ENCODE results near the gene TSPYL6. TPM values are rescaled to one million over a fixed set of nuclear protein-coding genes. Genes with fewer than 3 reads are reported as not detected.

Gene TSPYL6
- total RNA-seq, 4 donors from 2014 or later = not detected

DNA sequence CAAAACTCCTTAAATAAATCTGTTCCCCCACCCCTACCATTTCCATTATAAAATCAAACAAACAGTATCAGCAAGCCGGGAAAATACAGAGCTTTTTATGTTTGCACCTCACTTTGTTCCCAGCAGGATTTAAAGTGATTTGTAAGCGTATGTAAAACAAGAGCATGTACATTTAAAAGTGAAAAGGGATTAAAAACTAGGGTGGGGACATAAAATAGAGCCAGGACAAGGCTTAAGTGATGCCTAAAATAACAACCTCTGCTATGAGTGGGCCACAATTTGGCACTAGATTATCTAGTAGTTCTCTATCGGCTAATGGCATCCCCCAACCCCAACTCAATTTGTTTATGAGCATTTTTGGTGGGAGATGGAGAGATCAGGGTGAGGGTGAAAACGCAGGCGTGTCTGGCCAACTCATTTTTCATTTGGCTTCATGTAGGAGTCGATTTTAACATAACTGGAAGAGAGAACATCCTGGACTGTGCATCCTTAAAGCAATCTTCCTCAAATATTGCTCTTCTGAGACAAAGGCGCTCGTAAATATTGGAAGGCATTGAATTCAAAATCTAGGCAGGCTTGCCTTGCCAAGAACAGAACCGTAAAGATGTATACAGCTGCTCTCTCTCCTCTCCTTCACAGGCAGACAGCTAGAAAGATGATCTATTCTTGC, 34.5 kb upstream of the TSPYL6 start:
- no peak for DNase-seq (ENCODE audit: low spot score in 2 of 2)
- Histone ChIP-seq H3K27ac (no peak overlapping the region), H3K36me3 (no peaks in the 10 kb centered on the region), H3K4me1 (peaks cover 10% of the 10 kb centered on the region), H3K9me3 (no peaks in the 10 kb centered on the region), H3K27me3 (no peaks in the 10 kb centered on the region), H3K4me3 (no peak overlapping the region)
- 81% methylated on average over 9 of the region's 9 CpGs for WGBS
- TF ChIP-seq, protein P1, sequence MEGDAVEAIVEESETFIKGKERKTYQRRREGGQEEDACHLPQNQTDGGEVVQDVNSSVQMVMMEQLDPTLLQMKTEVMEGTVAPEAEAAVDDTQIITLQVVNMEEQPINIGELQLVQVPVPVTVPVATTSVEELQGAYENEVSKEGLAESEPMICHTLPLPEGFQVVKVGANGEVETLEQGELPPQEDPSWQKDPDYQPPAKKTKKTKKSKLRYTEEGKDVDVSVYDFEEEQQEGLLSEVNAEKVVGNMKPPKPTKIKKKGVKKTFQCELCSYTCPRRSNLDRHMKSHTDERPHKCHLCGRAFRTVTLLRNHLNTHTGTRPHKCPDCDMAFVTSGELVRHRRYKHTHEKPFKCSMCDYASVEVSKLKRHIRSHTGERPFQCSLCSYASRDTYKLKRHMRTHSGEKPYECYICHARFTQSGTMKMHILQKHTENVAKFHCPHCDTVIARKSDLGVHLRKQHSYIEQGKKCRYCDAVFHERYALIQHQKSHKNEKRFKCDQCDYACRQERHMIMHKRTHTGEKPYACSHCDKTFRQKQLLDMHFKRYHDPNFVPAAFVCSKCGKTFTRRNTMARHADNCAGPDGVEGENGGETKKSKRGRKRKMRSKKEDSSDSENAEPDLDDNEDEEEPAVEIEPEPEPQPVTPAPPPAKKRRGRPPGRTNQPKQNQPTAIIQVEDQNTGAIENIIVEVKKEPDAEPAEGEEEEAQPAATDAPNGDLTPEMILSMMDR (IDR thresholded peaks at IDR 0.05) = no peak
- TF ChIP-seq POLR2A (IDR thresholded peaks at IDR 0.05) = no peak
- no peak for TF ChIP-seq POLR2AphosphoS5 (IDR thresholded peaks at IDR 0.05)
- TF ChIP-seq EP300 (IDR thresholded peaks at IDR 0.05) = no peak

DNA sequence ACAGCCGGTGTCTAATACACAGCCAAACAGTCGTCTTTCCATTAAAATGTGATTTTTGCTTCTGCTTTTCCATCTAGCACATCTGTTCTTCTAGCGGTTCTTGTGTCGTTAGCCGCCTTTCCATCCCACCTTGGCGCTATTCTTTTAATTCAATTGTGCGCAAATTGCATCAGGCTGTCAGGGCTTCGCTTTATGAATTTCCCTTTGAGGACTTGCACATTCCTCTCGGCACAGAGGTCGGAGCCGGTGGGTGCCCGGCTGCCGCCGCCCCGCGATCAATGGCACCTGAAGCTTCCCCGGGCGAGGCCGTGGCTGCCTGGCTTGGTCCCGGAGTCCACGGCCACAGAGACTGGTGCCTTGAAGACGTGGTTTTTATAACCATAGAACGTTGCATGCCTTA, 33.9 kb upstream of the TSPYL6 start:
- no peak for DNase-seq (ENCODE audit: low spot score in 2 of 2)

DNA sequence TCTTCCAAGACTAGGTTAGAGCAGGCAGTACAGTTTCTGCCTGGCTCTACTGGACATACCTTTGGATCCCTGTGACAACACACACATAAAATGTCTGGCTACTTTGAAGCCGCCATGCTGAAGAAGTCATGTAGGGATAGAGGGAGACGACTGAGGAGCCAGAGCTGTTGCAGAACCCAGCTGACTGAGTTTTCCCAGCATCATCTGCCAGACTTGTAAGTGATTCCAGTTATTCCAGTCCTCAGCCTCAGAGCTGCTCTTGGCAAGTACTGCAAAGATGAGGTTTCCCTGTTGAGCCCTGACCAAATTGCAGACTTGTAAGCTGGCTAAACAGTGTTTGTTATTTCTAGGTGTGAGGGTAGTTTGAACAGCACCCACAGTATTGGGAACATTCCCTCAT, 31.5 kb upstream of the TSPYL6 start:
- 63% methylated on average over 2 of the region's 2 CpGs for WGBS
- Histone ChIP-seq H3K27me3 (no peaks in the 10 kb centered on the region), H3K36me3 (no peaks in the 10 kb centered on the region), H3K9me3 (no peaks in the 10 kb centered on the region), H3K4me1 (peaks cover 10% of the 10 kb centered on the region), H3K4me3 (no peak overlapping the region), H3K27ac (no peak overlapping the region)
- DNase-seq (ENCODE audit: low spot score in 2 of 2) = no peak
- TF ChIP-seq, protein P1 (IDR thresholded peaks at IDR 0.05) = no peak
- TF ChIP-seq POLR2A (IDR thresholded peaks at IDR 0.05) = no peak
- no peak for TF ChIP-seq EP300 (IDR thresholded peaks at IDR 0.05)
- no peak for TF ChIP-seq POLR2AphosphoS5 (IDR thresholded peaks at IDR 0.05)

More for the DNA sequence above, 33.9 kb upstream of the TSPYL6 start:
- H3K9me3 ChIP-seq = no peaks in the 10 kb centered on the region
- H3K36me3 ChIP-seq = no peaks in the 10 kb centered on the region
- peaks cover 10% of the 10 kb centered on the region for H3K4me1 ChIP-seq
- H3K27ac ChIP-seq = no peak overlapping the region
- WGBS = 83% methylated on average over 23 of the region's 23 CpGs
- TF ChIP-seq POLR2AphosphoS5 (IDR thresholded peaks at IDR 0.05) = no peak
- TF ChIP-seq EP300 (IDR thresholded peaks at IDR 0.05) = no peak
- TF ChIP-seq POLR2A (IDR thresholded peaks at IDR 0.05) = no peak
- TF ChIP-seq, protein P1 (IDR thresholded peaks at IDR 0.05) = no peak
- no peaks in the 10 kb centered on the region for H3K27me3 ChIP-seq
- no peak overlapping the region for H3K4me3 ChIP-seq

DNA sequence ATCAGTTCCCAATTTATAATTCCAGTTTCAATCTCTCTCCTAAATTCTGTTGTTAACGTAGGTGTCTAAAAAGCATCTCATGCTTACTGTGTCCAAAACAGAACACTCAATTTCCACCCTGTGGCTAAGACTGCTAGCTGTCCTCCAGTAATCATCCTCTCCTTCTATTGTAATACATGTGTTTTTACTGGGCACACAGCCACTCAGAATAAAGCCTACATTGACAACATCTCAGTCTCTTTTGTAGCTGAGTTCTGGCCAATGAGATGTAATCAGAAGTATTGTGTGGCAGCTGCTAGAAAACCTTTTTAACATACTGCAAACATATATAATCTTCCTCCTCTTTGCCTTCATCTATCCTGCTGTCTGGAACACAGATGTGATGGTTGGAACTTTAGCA, 29.4 kb upstream of the TSPYL6 start:
- Histone ChIP-seq H3K9me3 (no peaks in the 10 kb centered on the region), H3K36me3 (no peaks in the 10 kb centered on the region), H3K27ac (no peak overlapping the region), H3K4me1 (peaks cover 10% of the 10 kb centered on the region), H3K4me3 (no peak overlapping the region), H3K27me3 (no peaks in the 10 kb centered on the region)
- 88% methylated on average over 1 of the region's 1 CpG for WGBS
- DNase-seq (ENCODE audit: low spot score in 2 of 2) = no peak
- TF ChIP-seq, protein P1 (IDR thresholded peaks at IDR 0.05) = no peak
- TF ChIP-seq EP300 (IDR thresholded peaks at IDR 0.05) (no peak), POLR2A (IDR thresholded peaks at IDR 0.05) (no peak), POLR2AphosphoS5 (IDR thresholded peaks at IDR 0.05) (no peak)

DNA sequence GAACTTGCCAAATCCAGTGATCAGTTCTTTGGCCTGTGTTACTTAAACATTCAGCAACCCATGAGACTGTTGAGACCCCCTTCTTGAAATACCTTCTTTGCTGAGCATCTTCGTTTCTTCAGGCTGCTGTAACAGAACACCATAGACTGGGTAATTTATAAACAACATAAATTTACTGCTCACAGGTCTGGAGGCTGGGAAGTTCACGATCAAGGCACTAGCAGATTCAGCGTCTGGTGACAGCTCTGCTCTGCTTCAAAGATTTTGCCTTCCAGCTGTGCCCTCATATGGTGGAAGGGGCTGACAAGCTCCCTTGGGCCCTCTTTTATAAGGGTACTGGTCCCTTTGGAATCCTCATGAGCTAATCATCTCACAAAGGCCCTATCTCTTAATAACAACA, 28.8 kb upstream of the TSPYL6 start:
- DNase-seq (ENCODE audit: low spot score in 2 of 2) = no peak
- Histone ChIP-seq H3K36me3 (no peaks in the 10 kb centered on the region), H3K4me3 (no peak overlapping the region), H3K9me3 (no peaks in the 10 kb centered on the region), H3K4me1 (peaks cover 10% of the 10 kb centered on the region), H3K27me3 (no peaks in the 10 kb centered on the region), H3K27ac (no peak overlapping the region)
- TF ChIP-seq POLR2AphosphoS5 (IDR thresholded peaks at IDR 0.05) (no peak), EP300 (IDR thresholded peaks at IDR 0.05) (no peak), POLR2A (IDR thresholded peaks at IDR 0.05) (no peak)
- TF ChIP-seq, protein P1 (IDR thresholded peaks at IDR 0.05) = no peak
- 83% methylated on average over 3 of the region's 3 CpGs for WGBS
